ENCODE measurements around the gene CA10. TPM values are rescaled to one million over a fixed set of nuclear protein-coding genes. Genes with fewer than 3 reads are reported as not detected.

Gene CA10
- total and polyA plus RNA-seq, 2 donors (not counting 1 experiment from before 2014, with no cell fraction given) = not detected

- no peaks in the 10 kb centered on the region for H3K36me3 ChIP-seq (ENCODE audit: control insufficient read depth, insufficient read depth, low read length)
- no peaks in the 10 kb centered on the region for H4K20me1 ChIP-seq (ENCODE audit: control insufficient read depth, extremely low read depth, insufficient read depth, low read length)
- no peak overlapping the region for H3K4me2 ChIP-seq (ENCODE audit: extremely low read depth, insufficient read depth, low read length)
- H2AFZ ChIP-seq (ENCODE audit: low read length) = no peak overlapping the region
- no peaks in the 10 kb centered on the region for H3K27me3 ChIP-seq (ENCODE audit: control insufficient read depth, insufficient read depth, low read length)
- TF ChIP-seq CTCF (conservative IDR thresholded peaks at IDR 0.05 in 1 of 2, IDR thresholded peaks at IDR 0.05 in 1 of 2; ENCODE audit: low read depth in 1 of 2, low read length in 2 of 2) (no peak), EZH2 (IDR thresholded peaks at IDR 0.05; ENCODE audit: low read length, missing control alignments) (no peak)
- no peak for DNase-seq (ENCODE audit: low read depth in 2 of 2)
- H3K4me3 ChIP-seq (replicated peaks in 1 of 4; ENCODE audit: control extremely low read depth in 1 of 4, insufficient read depth in 1 of 4, low read depth in 3 of 4, low read length in 4 of 4) = no peak overlapping the region
- no peaks in the 10 kb centered on the region for H3K9me3 ChIP-seq (ENCODE audit: control insufficient read depth, insufficient read depth, low read depth, low read length)
- H3K79me2 ChIP-seq (ENCODE audit: control insufficient read depth, insufficient read depth, low read length) = no peaks in the 10 kb centered on the region
- H3K4me1 ChIP-seq (ENCODE audit: control insufficient read depth, extremely low read depth, insufficient read depth, low read length) = no peaks in the 10 kb centered on the region
- H3K27ac ChIP-seq (ENCODE audit: insufficient read depth, low read length) = no peak overlapping the region
- H3K9ac ChIP-seq (ENCODE audit: insufficient read depth, low read length) = no peak overlapping the region
These were observed 343.4 kb downstream of the CA10 start for GRCh38 chr17:51815097-51815496.

GRCh38 chr17:51814521-51814920 lies 344.0 kb downstream of the CA10 start:
- no peak overlapping the region for H3K4me2 ChIP-seq (ENCODE audit: extremely low read depth, insufficient read depth, low read length)
- H2AFZ ChIP-seq (ENCODE audit: low read length) = no peak overlapping the region
- H3K36me3 ChIP-seq (ENCODE audit: control insufficient read depth, insufficient read depth, low read length) = no peaks in the 10 kb centered on the region
- H3K9me3 ChIP-seq (ENCODE audit: control insufficient read depth, insufficient read depth, low read depth, low read length) = no peaks in the 10 kb centered on the region
- H3K4me3 ChIP-seq (replicated peaks in 1 of 4; ENCODE audit: control extremely low read depth in 1 of 4, insufficient read depth in 1 of 4, low read depth in 3 of 4, low read length in 4 of 4) = no peak overlapping the region
- no peaks in the 10 kb centered on the region for H4K20me1 ChIP-seq (ENCODE audit: control insufficient read depth, extremely low read depth, insufficient read depth, low read length)
- TF ChIP-seq EZH2 (IDR thresholded peaks at IDR 0.05; ENCODE audit: low read length, missing control alignments) = no peak
- TF ChIP-seq CTCF (conservative IDR thresholded peaks at IDR 0.05 in 1 of 2, IDR thresholded peaks at IDR 0.05 in 1 of 2; ENCODE audit: low read depth in 1 of 2, low read length in 2 of 2) = no peak
- no peaks in the 10 kb centered on the region for H3K4me1 ChIP-seq (ENCODE audit: control insufficient read depth, extremely low read depth, insufficient read depth, low read length)
- H3K79me2 ChIP-seq (ENCODE audit: control insufficient read depth, insufficient read depth, low read length) = no peaks in the 10 kb centered on the region
- no peak overlapping the region for H3K27ac ChIP-seq (ENCODE audit: insufficient read depth, low read length)
- no peaks in the 10 kb centered on the region for H3K27me3 ChIP-seq (ENCODE audit: control insufficient read depth, insufficient read depth, low read length)
- H3K9ac ChIP-seq (ENCODE audit: insufficient read depth, low read length) = no peak overlapping the region
- no peak for DNase-seq (ENCODE audit: low read depth in 2 of 2)

GRCh38 chr17:51813784-51814174 lies 344.7 kb downstream of the CA10 start:
- Histone ChIP-seq H3K27me3 (ENCODE audit: control insufficient read depth, insufficient read depth, low read length) (no peaks in the 10 kb centered on the region), H3K36me3 (ENCODE audit: control insufficient read depth, insufficient read depth, low read length) (no peaks in the 10 kb centered on the region), H3K9ac (ENCODE audit: insufficient read depth, low read length) (no peak overlapping the region), H3K4me2 (ENCODE audit: extremely low read depth, insufficient read depth, low read length) (no peak overlapping the region), H4K20me1 (ENCODE audit: control insufficient read depth, extremely low read depth, insufficient read depth, low read length) (no peaks in the 10 kb centered on the region), H3K4me3 (replicated peaks in 1 of 4; ENCODE audit: control extremely low read depth in 1 of 4, insufficient read depth in 1 of 4, low read depth in 3 of 4, low read length in 4 of 4) (no peak overlapping the region), H3K9me3 (ENCODE audit: control insufficient read depth, insufficient read depth, low read depth, low read length) (no peaks in the 10 kb centered on the region), H3K4me1 (ENCODE audit: control insufficient read depth, extremely low read depth, insufficient read depth, low read length) (no peaks in the 10 kb centered on the region), H2AFZ (ENCODE audit: low read length) (no peak overlapping the region), H3K79me2 (ENCODE audit: control insufficient read depth, insufficient read depth, low read length) (no peaks in the 10 kb centered on the region), H3K27ac (ENCODE audit: insufficient read depth, low read length) (no peak overlapping the region)
- no peak for DNase-seq (ENCODE audit: low read depth in 2 of 2)
- TF ChIP-seq CTCF (conservative IDR thresholded peaks at IDR 0.05 in 1 of 2, IDR thresholded peaks at IDR 0.05 in 1 of 2; ENCODE audit: low read depth in 1 of 2, low read length in 2 of 2) (no peak), EZH2 (IDR thresholded peaks at IDR 0.05; ENCODE audit: low read length, missing control alignments) (no peak)
